CD8-positive, alpha-beta memory T cell (primary cell): ENCODE measurements around the gene RASD2. TPM values are rescaled to one million over a fixed set of nuclear protein-coding genes. Genes with fewer than 3 reads are reported as not detected.

Source experiments
- CTCF ChIA-PET: fragments of 350-600 bp; sonication (Branson Sonifier 250); formaldehyde crosslinking; loops from one replicate; lab custom pipeline; 2021; ENCODE audit warnings: antibody characterized with exemption; lab: Charles Lee
- POLR2A ChIA-PET: fragments of 350-600 bp; sonication (Branson Sonifier 250); formaldehyde crosslinking; loops from one replicate; lab custom pipeline; 2021; ENCODE audit warnings: antibody characterized with exemption; lab: Charles Lee
- DNase-seq, 5 donors: peaks; one replicate each; pipeline versions ENCODE4 v3.0.0 to v3.0.0-alpha.2; 2020 to 2022; ENCODE audit warnings: mixed read lengths in 1 of 5
- H3K27ac ChIP-seq: one replicate; pipeline ENCODE4 v1.7.0; 2013; ENCODE audit warnings: low read depth, mild to moderate bottlenecking, low read length, moderate library complexity
- H3K27me3 ChIP-seq: 2 replicates; pipeline ENCODE4 v1.7.0; 2013; ENCODE audit warnings: low read length, mild to moderate bottlenecking; ENCODE audit not compliant: insufficient read depth, poor library complexity, severe bottlenecking
- H3K36me3 ChIP-seq: 2 replicates; pipeline ENCODE4 v1.7.0; 2013; ENCODE audit warnings: mild to moderate bottlenecking, low read length, moderate library complexity; ENCODE audit not compliant: insufficient read depth
- H3K4me1 ChIP-seq: 2 replicates; pipeline ENCODE4 v1.7.0; 2013; ENCODE audit warnings: mild to moderate bottlenecking, low read length, moderate library complexity; ENCODE audit not compliant: insufficient read depth
- H3K4me3 ChIP-seq: 2 replicates; pipeline ENCODE4 v1.7.0; 2013; ENCODE audit warnings: mild to moderate bottlenecking, low read length
- H3K9me3 ChIP-seq: 2 replicates; pipeline ENCODE4 v1.7.0; 2013; ENCODE audit warnings: mild to moderate bottlenecking, low read length
- H3K27ac Mint-ChIP-seq, 8 donors: one replicate each; pipeline ENCODE4 v1.8.0; 2020 to 2021; ENCODE audit warnings: mixed read lengths in 8 of 8, mild to moderate bottlenecking in 6 of 8, inconsistent platforms in 3 of 8, moderate library complexity in 3 of 8
- H3K27me3 Mint-ChIP-seq, 2 donors: one replicate each; pipeline ENCODE4 v1.8.0; 2020 to 2021; ENCODE audit warnings: mixed read lengths in 2 of 2, mild to moderate bottlenecking in 1 of 2, moderate library complexity in 1 of 2
- H3K36me3 Mint-ChIP-seq, 3 donors: one replicate each; pipeline ENCODE4 v1.8.0; 2020 to 2021; ENCODE audit warnings: mixed read lengths in 3 of 3, inconsistent platforms in 1 of 3, mild to moderate bottlenecking in 1 of 3
- H3K4me1 Mint-ChIP-seq, 3 donors: one replicate each; pipeline ENCODE4 v1.8.0; 2020 to 2021; ENCODE audit warnings: mixed read lengths in 3 of 3, inconsistent platforms in 1 of 3, mild to moderate bottlenecking in 1 of 3
- H3K4me3 Mint-ChIP-seq, 7 donors: one replicate each; pipeline ENCODE4 v1.8.0; 2020 to 2021; ENCODE audit warnings: mixed read lengths in 7 of 7, mild to moderate bottlenecking in 6 of 7, moderate library complexity in 4 of 7, inconsistent platforms in 2 of 7
- H3K9me3 Mint-ChIP-seq, 5 donors: one replicate each; pipeline ENCODE4 v1.8.0; 2020 to 2022; ENCODE audit warnings: mixed read lengths in 5 of 5, mild to moderate bottlenecking in 3 of 5, moderate library complexity in 2 of 5, inconsistent platforms in 1 of 5
- polyA plus RNA-seq: library from polyadenylated mRNA; unstranded; fragments of 300-500 nt; fragmentation: Illumina TruSeq; gene quantifications from one replicate; pipeline ENCODE4 v1.2.3, GENCODE V29; 2021
- total RNA-seq, 2 experiments: library from RNA; stranded (reverse); gene quantifications; one replicate each; pipeline ENCODE4 v1.2.3, GENCODE V29; 2021

The RASD2 gene
- total and polyA plus RNA-seq, 3 experiments from 2014 or later = 0.09 to 0.24 TPM; not detected in 1

DNA sequence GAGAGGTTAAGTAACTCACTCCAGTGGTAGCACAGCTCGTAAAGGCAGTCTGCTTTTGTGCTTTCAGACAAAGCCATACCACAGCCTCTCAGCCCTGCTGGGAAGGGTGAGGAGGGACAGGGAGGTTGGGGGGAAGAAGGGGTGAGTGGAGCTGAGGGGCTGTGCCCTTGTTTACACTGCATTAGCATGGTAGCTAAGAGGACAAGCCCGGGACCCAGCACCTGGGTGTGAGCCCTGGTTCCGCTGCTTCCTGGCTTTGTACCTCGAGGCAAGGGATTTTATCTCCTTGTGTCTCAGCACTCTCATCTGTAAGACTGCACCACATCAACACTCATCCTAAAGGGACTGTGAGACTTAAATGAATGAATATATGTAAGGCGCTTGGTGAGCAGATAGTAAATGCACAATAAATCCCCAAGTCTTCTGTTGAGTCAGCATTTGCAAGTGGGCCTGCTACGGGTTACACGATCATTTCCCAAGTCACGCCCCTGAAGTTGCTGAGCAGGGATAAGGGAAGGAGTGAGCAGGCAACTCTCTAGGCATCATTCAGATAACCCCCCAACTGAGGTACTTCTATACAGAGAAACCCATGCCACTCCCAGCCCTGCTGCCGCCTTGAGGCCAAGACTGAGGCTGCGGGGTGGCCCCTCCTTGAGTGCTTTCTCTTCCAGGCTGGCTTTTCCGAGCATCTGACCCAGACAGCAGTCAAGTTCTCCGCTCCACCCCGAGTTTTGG lies 7.5 kb downstream of the RASD2 start:
- H3K9me3 Mint-ChIP-seq = no peaks in the 10 kb centered on the region
- no peak overlapping the region for H3K27ac Mint-ChIP-seq
- H3K9me3 ChIP-seq = no peaks in the 10 kb centered on the region
- H3K27me3 Mint-ChIP-seq = peaks cover 14 to 34% of the 10 kb centered on the region in 2 donors
- no peak overlapping the region for H3K4me3 Mint-ChIP-seq
- no peaks in the 10 kb centered on the region for H3K36me3 ChIP-seq
- DNase-seq = no peak
- no peaks in the 10 kb centered on the region for H3K27me3 ChIP-seq
- POLR2A ChIA-PET = no interaction called here
- no peak overlapping the region for H3K4me3 ChIP-seq
- H3K4me1 Mint-ChIP-seq = peaks cover 8 to 10% (median 10%) of the 10 kb centered on the region in 3 donors
- H3K36me3 Mint-ChIP-seq = no peaks in the 10 kb centered on the region
- CTCF ChIA-PET = no interaction called here
- peaks cover 10% of the 10 kb centered on the region for H3K4me1 ChIP-seq
- H3K27ac ChIP-seq = no peak overlapping the region

DNA sequence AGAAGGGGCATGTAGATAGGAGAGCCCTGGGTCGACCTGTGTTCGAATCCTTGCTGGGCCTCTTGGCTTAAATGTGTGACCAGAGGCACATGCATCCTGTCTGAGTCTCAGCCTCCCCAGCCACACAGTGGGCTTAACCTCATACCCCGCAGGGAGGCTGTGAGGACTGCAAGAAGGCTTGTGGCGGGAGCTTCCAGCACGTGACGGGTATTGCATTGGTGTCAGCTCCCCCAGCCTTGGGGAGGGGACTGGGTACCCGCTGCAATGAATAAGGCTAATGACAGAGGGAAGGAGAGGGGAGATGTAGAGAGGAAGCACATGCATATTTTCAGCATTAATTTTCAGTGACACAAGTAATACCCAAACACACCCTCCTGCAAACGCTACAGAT lies 8.1 kb downstream of the RASD2 start:
- H3K4me3 Mint-ChIP-seq = no peak overlapping the region
- H3K36me3 Mint-ChIP-seq = no peaks in the 10 kb centered on the region
- Histone ChIP-seq H3K4me1 (peaks cover 11% of the 10 kb centered on the region), H3K27ac (no peak overlapping the region), H3K9me3 (no peaks in the 10 kb centered on the region), H3K4me3 (no peak overlapping the region), H3K36me3 (no peaks in the 10 kb centered on the region), H3K27me3 (no peaks in the 10 kb centered on the region)
- no peak overlapping the region for H3K27ac Mint-ChIP-seq
- DNase-seq = no peak
- H3K9me3 Mint-ChIP-seq = no peaks in the 10 kb centered on the region
- H3K4me1 Mint-ChIP-seq = peaks cover 11 to 16% (median 15%) of the 10 kb centered on the region in 3 donors
- peaks cover 11 to 29% of the 10 kb centered on the region in 2 donors for H3K27me3 Mint-ChIP-seq
- ChIA-PET POLR2A (no interaction called here), CTCF (no interaction called here)

DNA sequence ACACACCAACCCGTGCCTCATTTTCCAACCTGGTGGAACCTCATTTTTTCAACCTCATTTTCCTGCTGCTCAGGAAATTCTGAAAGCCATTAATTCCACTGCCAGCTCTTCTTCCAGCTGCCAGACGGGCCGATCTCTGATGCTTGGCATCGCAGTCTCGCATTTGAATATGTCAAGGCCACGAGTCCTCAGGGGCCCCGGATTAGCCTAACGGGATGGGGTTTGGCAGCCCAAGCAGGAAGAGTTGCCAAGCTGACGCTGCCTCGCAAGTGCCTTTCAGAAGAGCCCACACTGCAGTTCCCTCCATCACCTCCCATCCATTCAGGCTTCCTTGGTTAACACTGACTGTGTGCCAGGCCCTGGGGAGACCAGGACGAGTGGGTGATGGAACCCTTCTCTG lies 8.7 kb downstream of the RASD2 start:
- no peaks in the 10 kb centered on the region for H3K36me3 ChIP-seq
- no peaks in the 10 kb centered on the region for H3K36me3 Mint-ChIP-seq
- ChIA-PET CTCF (no interaction called here), POLR2A (no interaction called here)
- H3K9me3 ChIP-seq = no peaks in the 10 kb centered on the region
- no peak overlapping the region for H3K27ac ChIP-seq
- H3K4me3 ChIP-seq = no peak overlapping the region
- no peak for DNase-seq
- H3K4me1 Mint-ChIP-seq = peaks cover 13 to 19% (median 16%) of the 10 kb centered on the region in 3 donors
- H3K27me3 ChIP-seq = no peaks in the 10 kb centered on the region
- H3K4me3 Mint-ChIP-seq = no peak overlapping the region
- no peak overlapping the region for H3K27ac Mint-ChIP-seq
- H3K27me3 Mint-ChIP-seq = peaks cover 8 to 25% of the 10 kb centered on the region in 2 donors
- H3K9me3 Mint-ChIP-seq = no peaks in the 10 kb centered on the region
- H3K4me1 ChIP-seq = peaks cover 11% of the 10 kb centered on the region

DNA sequence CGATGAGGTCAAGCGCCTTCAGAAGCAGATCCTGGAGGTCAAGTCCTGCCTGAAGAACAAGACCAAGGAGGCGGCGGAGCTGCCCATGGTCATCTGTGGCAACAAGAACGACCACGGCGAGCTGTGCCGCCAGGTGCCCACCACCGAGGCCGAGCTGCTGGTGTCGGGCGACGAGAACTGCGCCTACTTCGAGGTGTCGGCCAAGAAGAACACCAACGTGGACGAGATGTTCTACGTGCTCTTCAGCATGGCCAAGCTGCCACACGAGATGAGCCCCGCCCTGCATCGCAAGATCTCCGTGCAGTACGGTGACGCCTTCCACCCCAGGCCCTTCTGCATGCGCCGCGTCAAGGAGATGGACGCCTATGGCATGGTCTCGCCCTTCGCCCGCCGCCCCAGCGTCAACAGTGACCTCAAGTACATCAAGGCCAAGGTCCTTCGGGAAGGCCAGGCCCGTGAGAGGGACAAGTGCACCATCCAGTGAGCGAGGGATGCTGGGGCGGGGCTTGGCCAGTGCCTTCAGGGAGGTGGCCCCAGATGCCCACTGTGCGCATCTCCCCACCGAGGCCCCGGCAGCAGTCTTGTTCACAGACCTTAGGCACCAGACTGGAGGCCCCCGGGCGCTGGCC lies 11.0 kb downstream of the RASD2 start:
- Histone ChIP-seq H3K27ac (no peak overlapping the region), H3K4me1 (peaks cover 11% of the 10 kb centered on the region), H3K36me3 (no peaks in the 10 kb centered on the region), H3K27me3 (no peaks in the 10 kb centered on the region), H3K9me3 (no peaks in the 10 kb centered on the region), H3K4me3 (no peak overlapping the region)
- H3K27ac Mint-ChIP-seq = no peak overlapping the region
- H3K4me1 Mint-ChIP-seq = peaks cover 13 to 19% (median 16%) of the 10 kb centered on the region in 3 donors
- peaks cover 2 to 12% of the 10 kb centered on the region in 2 donors for H3K27me3 Mint-ChIP-seq
- ChIA-PET CTCF (interaction anchor here (1.8 kb wide), 2 partner anchors 10 to 201 kb away, joined by 4 to 6 read pairs; partner anchors contain the start of gene RASD2), POLR2A (no interaction called here)
- no peak for DNase-seq
- no peak overlapping the region for H3K4me3 Mint-ChIP-seq
- no peaks in the 10 kb centered on the region for H3K9me3 Mint-ChIP-seq
- H3K36me3 Mint-ChIP-seq = no peaks in the 10 kb centered on the region

DNA sequence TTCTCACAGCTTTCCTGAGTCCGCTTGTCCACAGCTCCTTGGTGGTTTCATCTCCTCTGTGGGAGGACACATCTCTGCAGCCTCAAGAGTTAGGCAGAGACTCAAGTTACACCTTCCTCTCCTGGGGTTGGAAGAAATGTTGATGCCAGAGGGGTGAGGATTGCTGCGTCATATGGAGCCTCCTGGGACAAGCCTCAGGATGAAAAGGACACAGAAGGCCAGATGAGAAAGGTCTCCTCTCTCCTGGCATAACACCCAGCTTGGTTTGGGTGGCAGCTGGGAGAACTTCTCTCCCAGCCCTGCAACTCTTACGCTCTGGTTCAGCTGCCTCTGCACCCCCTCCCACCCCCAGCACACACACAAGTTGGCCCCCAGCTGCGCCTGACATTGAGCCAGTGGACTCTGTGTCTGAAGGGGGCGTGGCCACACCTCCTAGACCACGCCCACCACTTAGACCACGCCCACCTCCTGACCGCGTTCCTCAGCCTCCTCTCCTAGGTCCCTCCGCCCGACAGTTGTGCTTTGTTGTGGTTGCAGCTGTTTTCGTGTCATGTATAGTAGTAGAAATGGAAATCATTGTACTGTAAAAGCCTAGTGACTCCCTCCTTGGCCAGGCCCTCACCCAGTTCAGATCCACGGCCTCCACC lies 11.7 kb downstream of the RASD2 start:
- peaks cover 2 to 12% of the 10 kb centered on the region in 2 donors for H3K27me3 Mint-ChIP-seq
- DNase-seq = peak; percentile 58 to 86 (median 70)
- H3K27ac Mint-ChIP-seq = peak overlapping the region in 7 of 8 donors; percentile 2 to 89 (median 52)
- no peaks in the 10 kb centered on the region for H3K9me3 ChIP-seq
- peak overlapping the region in 5 of 7 donors; percentile 2 to 74 (median 52) for H3K4me3 Mint-ChIP-seq
- peaks cover 11% of the 10 kb centered on the region for H3K4me1 ChIP-seq
- POLR2A ChIA-PET = interaction anchor here (0.6 kb wide), 1 partner anchor 181 kb away, joined by 4 read pairs; no protein-coding TSS in a partner anchor
- H3K27ac ChIP-seq = no peak overlapping the region
- no peak overlapping the region for H3K4me3 ChIP-seq
- H3K9me3 Mint-ChIP-seq = no peaks in the 10 kb centered on the region
- no peaks in the 10 kb centered on the region for H3K36me3 ChIP-seq
- H3K4me1 Mint-ChIP-seq = peaks cover 13 to 19% (median 16%) of the 10 kb centered on the region in 3 donors
- no peaks in the 10 kb centered on the region for H3K36me3 Mint-ChIP-seq
- no peaks in the 10 kb centered on the region for H3K27me3 ChIP-seq
- CTCF ChIA-PET = interaction anchor here (1.8 kb wide), 1 partner anchor 11 kb away, joined by 6 read pairs; the partner anchor contains the start of gene RASD2

DNA sequence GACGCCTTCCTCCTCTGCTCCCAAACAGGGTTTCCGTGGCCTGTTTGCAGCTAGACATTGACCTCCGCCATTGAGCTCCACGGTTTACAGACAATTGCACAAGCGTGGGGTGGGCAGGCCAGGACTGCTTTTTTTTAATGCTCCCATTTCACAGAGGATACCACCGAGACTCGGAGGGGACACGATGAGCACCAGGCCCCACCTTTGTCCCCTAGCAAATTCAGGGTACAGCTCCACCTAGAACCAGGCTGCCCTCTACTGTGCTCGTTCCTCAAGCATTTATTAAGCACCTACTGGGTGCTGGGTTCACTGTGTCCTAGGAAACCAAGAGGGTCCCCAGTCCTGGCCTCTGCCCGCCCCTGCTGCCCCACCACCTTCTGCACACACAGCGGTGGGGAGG lies 12.2 kb downstream of the RASD2 start:
- H3K27me3 ChIP-seq = no peaks in the 10 kb centered on the region
- H3K4me1 ChIP-seq = peaks cover 11% of the 10 kb centered on the region
- peak overlapping the region in 6 of 8 donors; percentile 2 to 89 (median 28) for H3K27ac Mint-ChIP-seq
- no peak for DNase-seq
- no peaks in the 10 kb centered on the region for H3K36me3 Mint-ChIP-seq
- peak overlapping the region in 5 of 7 donors; percentile 2 to 74 (median 52) for H3K4me3 Mint-ChIP-seq
- no peaks in the 10 kb centered on the region for H3K36me3 ChIP-seq
- ChIA-PET POLR2A (interaction anchor here (0.6 kb wide), 1 partner anchor 182 kb away, joined by 4 read pairs; no protein-coding TSS in a partner anchor), CTCF (interaction anchor here (1.8 kb wide), 1 partner anchor 12 kb away, joined by 6 read pairs; the partner anchor contains the start of gene RASD2)
- H3K4me3 ChIP-seq = no peak overlapping the region
- H3K9me3 ChIP-seq = no peaks in the 10 kb centered on the region
- no peak overlapping the region for H3K27ac ChIP-seq
- H3K4me1 Mint-ChIP-seq = peaks cover 13 to 19% (median 16%) of the 10 kb centered on the region in 3 donors
- H3K9me3 Mint-ChIP-seq = no peaks in the 10 kb centered on the region
- peaks cover 2 to 12% of the 10 kb centered on the region in 2 donors for H3K27me3 Mint-ChIP-seq

DNA sequence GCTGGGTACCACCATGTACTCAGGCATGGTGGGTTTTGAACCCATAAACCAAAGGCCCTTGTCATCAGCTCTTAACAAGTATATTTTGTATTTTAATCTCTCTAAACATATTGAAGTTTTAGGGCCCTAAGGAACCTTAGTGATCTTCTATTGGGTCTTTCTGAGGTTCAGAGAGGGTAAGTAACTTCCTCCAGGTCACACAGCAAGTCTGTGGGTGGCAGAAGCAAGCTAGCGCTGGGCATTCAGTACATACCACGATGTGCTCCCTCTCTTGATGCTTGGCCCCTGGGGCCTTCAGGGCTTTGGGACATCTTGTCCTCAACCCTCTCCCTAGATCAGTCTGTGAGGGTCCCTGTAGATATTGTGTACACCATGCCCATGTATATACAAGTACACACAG lies 12.7 kb downstream of the RASD2 start:
- H3K27ac Mint-ChIP-seq = peak overlapping the region in 1 of 8 donors; percentile 85
- no peaks in the 10 kb centered on the region for H3K9me3 Mint-ChIP-seq
- no peaks in the 10 kb centered on the region for H3K36me3 Mint-ChIP-seq
- Histone ChIP-seq H3K27ac (no peak overlapping the region), H3K4me3 (no peak overlapping the region), H3K36me3 (no peaks in the 10 kb centered on the region), H3K27me3 (no peaks in the 10 kb centered on the region), H3K4me1 (peaks cover 11% of the 10 kb centered on the region), H3K9me3 (no peaks in the 10 kb centered on the region)
- peaks cover 2 to 17% of the 10 kb centered on the region in 2 donors for H3K27me3 Mint-ChIP-seq
- no peak for DNase-seq
- H3K4me1 Mint-ChIP-seq = peaks cover 13 to 19% (median 16%) of the 10 kb centered on the region in 3 donors
- no peak overlapping the region for H3K4me3 Mint-ChIP-seq
- ChIA-PET POLR2A (no interaction called here), CTCF (no interaction called here)
